CD14-positive monocyte (primary cell): ENCODE measurements around the gene APMAP. TPM values are rescaled to one million over a fixed set of nuclear protein-coding genes. Genes with fewer than 3 reads are reported as not detected.

ENCODE experiments used
- DNase-seq, 3 donors: peaks; one replicate each; pipeline ENCODE4 v3.0.0-alpha.2; 2011 to 2022
- H2AFZ ChIP-seq: 2 replicates; pipeline ENCODE4 v1.6.0; 2012; ENCODE audit warnings: mild to moderate bottlenecking, low read depth, low read length, inconsistent platforms; ENCODE audit not compliant: insufficient read depth, poor library complexity, severe bottlenecking
- H3K27ac ChIP-seq, 2 donors: 1 replicate in 1 of 2; 2 replicates in 1 of 2; pipeline ENCODE4 v1.5.1; 2012 to 2013; ENCODE audit warnings: low read length in 2 of 2, control low read depth in 1 of 2, inconsistent platforms in 1 of 2, low read depth in 1 of 2, mild to moderate bottlenecking in 1 of 2
- H3K27me3 ChIP-seq, 2 donors: one replicate each; pipeline versions ENCODE4 v1.6.0 to v1.6.1; 2011 to 2013; ENCODE audit warnings: low read length in 2 of 2; ENCODE audit not compliant: control insufficient read depth in 2 of 2, insufficient read depth in 2 of 2
- H3K36me3 ChIP-seq, 2 donors: replicated peaks in 1 of 2; 1 replicate in 1 of 2; 2 replicates in 1 of 2; pipeline versions ENCODE4 v1.5.1 to v1.6.1; 2012 to 2013; ENCODE audit warnings: low read length in 2 of 2, control low read depth in 1 of 2, inconsistent platforms in 1 of 2, mild to moderate bottlenecking in 1 of 2; ENCODE audit not compliant: insufficient read depth in 2 of 2, control insufficient read depth in 1 of 2
- H3K4me1 ChIP-seq, 2 donors: 1 replicate in 1 of 2; 2 replicates in 1 of 2; pipeline versions ENCODE4 v1.5.1 to v1.6.1; 2012 to 2013; ENCODE audit warnings: low read length in 2 of 2, control low read depth in 1 of 2, inconsistent platforms in 1 of 2, mild to moderate bottlenecking in 1 of 2, moderate library complexity in 1 of 2; ENCODE audit not compliant: insufficient read depth in 2 of 2, control insufficient read depth in 1 of 2
- H3K4me2 ChIP-seq: replicated peaks from 2 replicates; pipeline ENCODE3; 2012; ENCODE audit warnings: low read length, moderate library complexity, mild to moderate bottlenecking; ENCODE audit not compliant: poor library complexity, severe bottlenecking; ENCODE audit errors: extremely low read depth
- H3K4me3 ChIP-seq, 3 experiments: fragments of 200-600 bp in 1 of 3; sonication (generic) in 1 of 3; replicated peaks in 1 of 3; 1 replicate in 2 of 3; 2 replicates in 1 of 3; pipeline ENCODE4 v1.5.1; 2011 to 2013; ENCODE audit warnings: low read length in 3 of 3, mild to moderate bottlenecking in 3 of 3, control low read depth in 2 of 3, low read depth in 2 of 3, inconsistent platforms in 1 of 3, moderate library complexity in 1 of 3
- H3K79me2 ChIP-seq: 2 replicates; pipeline ENCODE4 v1.6.0; 2012; ENCODE audit warnings: mild to moderate bottlenecking, control low read depth, inconsistent platforms, low read length, moderate library complexity; ENCODE audit not compliant: insufficient read depth
- H3K9ac ChIP-seq: 2 replicates; pipeline ENCODE4 v1.6.0; 2017; ENCODE audit warnings: low read length, mild to moderate bottlenecking; ENCODE audit not compliant: insufficient read depth, poor library complexity, severe bottlenecking
- H3K9me3 ChIP-seq, 2 donors: replicated peaks in 1 of 2; 1 replicate in 1 of 2; 2 replicates in 1 of 2; pipeline versions ENCODE4 v1.5.1 to v1.6.1; 2012 to 2013; ENCODE audit warnings: low read length in 2 of 2, control low read depth in 1 of 2; ENCODE audit not compliant: control insufficient read depth in 1 of 2, insufficient read depth in 1 of 2
- H4K20me1 ChIP-seq: 2 replicates; pipeline ENCODE4 v1.6.0; 2012; ENCODE audit warnings: mild to moderate bottlenecking, low read length, control low read depth, moderate library complexity; ENCODE audit not compliant: insufficient read depth
- H3K27ac Mint-ChIP-seq, 7 donors: one replicate each; pipeline ENCODE4 v1.8.0; 2020; ENCODE audit warnings: mild to moderate bottlenecking in 7 of 7, mixed read lengths in 7 of 7, moderate library complexity in 6 of 7, inconsistent platforms in 2 of 7
- H3K27me3 Mint-ChIP-seq, 3 donors: one replicate each; pipeline ENCODE4 v1.8.0; 2021 to 2022; ENCODE audit warnings: low read depth in 3 of 3, mild to moderate bottlenecking in 3 of 3, mixed read lengths in 3 of 3, moderate library complexity in 3 of 3, inconsistent platforms in 1 of 3
- H3K36me3 Mint-ChIP-seq, 2 donors: one replicate each; pipeline ENCODE4 v1.8.0; 2020; ENCODE audit warnings: mixed read lengths in 2 of 2, inconsistent platforms in 1 of 2, mild to moderate bottlenecking in 1 of 2
- H3K4me1 Mint-ChIP-seq: one replicate; pipeline ENCODE4 v1.8.0; 2020; ENCODE audit warnings: mild to moderate bottlenecking, mixed read lengths
- H3K4me3 Mint-ChIP-seq, 2 donors: one replicate each; pipeline ENCODE4 v1.8.0; 2020; ENCODE audit warnings: mild to moderate bottlenecking in 2 of 2, mixed read lengths in 2 of 2, moderate library complexity in 1 of 2
- H3K9me3 Mint-ChIP-seq, 7 donors: one replicate each; pipeline ENCODE4 v1.8.0; 2020 to 2022; ENCODE audit warnings: mixed read lengths in 7 of 7, mild to moderate bottlenecking in 6 of 7, moderate library complexity in 6 of 7, inconsistent platforms in 2 of 7
- WGBS: methylation state at CpG from one replicate; pipeline ENCODE4 v1.1.5; 2013; ENCODE audit warnings: missing lambda C conversion rate; ENCODE audit not compliant: insufficient coverage; 5-methylcytosine and 5-hydroxymethylcytosine counted together
- intact Hi-C, 2 donors: fragments of 100-400 bp; cut with micrococcal nuclease; formaldehyde crosslinking; loops; one replicate each; pipeline versions ENCODE4 v1.15.0 to v1.15.1; 2023
- polyA plus RNA-seq, 3 donors: library from polyadenylated mRNA; depleted of rRNA in 1 of 3; unstranded in 2 of 3; stranded (reverse) in 1 of 3; fragments of 300-500 nt in 2 of 3; fragments of >200 nt in 1 of 3; fragmentation: Illumina TruSeq in 2 of 3; gene quantifications; 1 replicate in 2 of 3; 2 replicates in 1 of 3; pipeline ENCODE4 v1.2.3, GENCODE V29; 2012 to 2021
- TF ChIP-seq, protein P1 (sequence below): fragments of 200-600 bp; IDR thresholded peaks from one replicate; pipeline ENCODE4 v1.8.0; 2022; ENCODE audit warnings: antibody characterized with exemption, mild to moderate bottlenecking

APMAP gene
- polyA plus RNA-seq, 3 donors, result 26.9 to 74.0 (median 73.2) TPM

DNA sequence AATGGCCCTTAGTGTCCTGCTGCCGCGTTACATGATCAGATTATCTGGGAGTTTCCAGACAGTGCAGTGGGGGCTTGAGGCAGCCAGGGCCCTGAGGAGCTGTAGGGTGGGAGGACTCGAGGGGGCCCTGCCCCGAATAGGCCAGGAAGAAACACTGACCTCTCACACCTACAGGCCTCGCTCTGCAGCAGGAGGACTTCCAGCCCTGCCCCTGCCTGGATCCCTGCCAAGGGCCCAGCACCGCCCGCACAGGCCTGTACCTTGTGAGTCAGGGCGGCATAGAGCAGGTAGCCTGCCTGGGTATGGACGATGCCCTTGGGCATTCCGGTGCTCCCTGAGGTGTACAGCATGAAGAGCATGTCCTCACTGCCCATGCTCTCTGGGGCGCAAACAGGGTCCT lies 30.1 kb upstream of the APMAP start:
- Histone ChIP-seq H3K4me1 (no peaks in the 10 kb centered on the region), H3K27me3 (no peaks in the 10 kb centered on the region), H3K9ac (no peak overlapping the region), H3K4me2 (no peak overlapping the region), H3K36me3 (peaks cover 27 to 59% of the 10 kb centered on the region in 2 donors), H3K4me3 (no peak overlapping the region), H3K79me2 (no peaks in the 10 kb centered on the region), H4K20me1 (peaks cover 20% of the 10 kb centered on the region), H2AFZ (no peak overlapping the region), H3K9me3 (no peaks in the 10 kb centered on the region), H3K27ac (no peak overlapping the region)
- H3K4me1 Mint-ChIP-seq, result peaks cover 11% of the 10 kb centered on the region
- no peak overlapping the region for H3K4me3 Mint-ChIP-seq
- H3K27me3 Mint-ChIP-seq, result peaks cover 0 to 2% (median 0%) of the 10 kb centered on the region in 3 donors
- H3K27ac Mint-ChIP-seq, result no peak overlapping the region
- 94% methylated on average over 6 of the region's 11 CpGs for WGBS
- intact Hi-C loops, result no loop called here
- H3K9me3 Mint-ChIP-seq, result no peaks in the 10 kb centered on the region
- peaks cover 45 to 48% of the 10 kb centered on the region in 2 donors for H3K36me3 Mint-ChIP-seq
- DNase-seq, result no peak
- TF ChIP-seq, protein P1, sequence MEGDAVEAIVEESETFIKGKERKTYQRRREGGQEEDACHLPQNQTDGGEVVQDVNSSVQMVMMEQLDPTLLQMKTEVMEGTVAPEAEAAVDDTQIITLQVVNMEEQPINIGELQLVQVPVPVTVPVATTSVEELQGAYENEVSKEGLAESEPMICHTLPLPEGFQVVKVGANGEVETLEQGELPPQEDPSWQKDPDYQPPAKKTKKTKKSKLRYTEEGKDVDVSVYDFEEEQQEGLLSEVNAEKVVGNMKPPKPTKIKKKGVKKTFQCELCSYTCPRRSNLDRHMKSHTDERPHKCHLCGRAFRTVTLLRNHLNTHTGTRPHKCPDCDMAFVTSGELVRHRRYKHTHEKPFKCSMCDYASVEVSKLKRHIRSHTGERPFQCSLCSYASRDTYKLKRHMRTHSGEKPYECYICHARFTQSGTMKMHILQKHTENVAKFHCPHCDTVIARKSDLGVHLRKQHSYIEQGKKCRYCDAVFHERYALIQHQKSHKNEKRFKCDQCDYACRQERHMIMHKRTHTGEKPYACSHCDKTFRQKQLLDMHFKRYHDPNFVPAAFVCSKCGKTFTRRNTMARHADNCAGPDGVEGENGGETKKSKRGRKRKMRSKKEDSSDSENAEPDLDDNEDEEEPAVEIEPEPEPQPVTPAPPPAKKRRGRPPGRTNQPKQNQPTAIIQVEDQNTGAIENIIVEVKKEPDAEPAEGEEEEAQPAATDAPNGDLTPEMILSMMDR, result no peak

DNA sequence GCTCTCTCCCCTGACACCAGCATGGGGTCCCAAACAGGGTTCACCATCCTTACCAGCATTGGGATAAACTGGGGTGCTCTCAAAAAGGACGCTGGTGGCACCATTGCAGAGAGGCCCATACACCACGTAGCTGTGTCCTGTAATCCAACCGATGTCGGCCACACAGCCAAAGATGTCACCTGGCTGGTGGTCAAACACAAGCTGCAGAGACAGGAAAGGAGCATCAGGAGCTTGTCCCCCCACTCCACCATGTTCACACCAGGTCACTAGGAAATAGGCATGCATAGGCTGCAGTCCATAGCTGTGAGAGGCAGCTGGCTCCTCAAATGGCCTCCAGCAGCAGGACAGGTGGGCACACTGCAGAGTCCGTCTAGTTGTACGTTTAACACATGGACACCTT lies 28.8 kb upstream of the APMAP start:
- peaks cover 6% of the 10 kb centered on the region for H3K4me1 Mint-ChIP-seq
- peaks cover 47 to 54% of the 10 kb centered on the region in 2 donors for H3K36me3 Mint-ChIP-seq
- 100% methylated on average over 6 of the region's 6 CpGs for WGBS
- no peak overlapping the region for H3K4me3 Mint-ChIP-seq
- H3K9me3 Mint-ChIP-seq, result no peaks in the 10 kb centered on the region
- peak overlapping the region in 2 of 7 donors; percentile 37 to 53 for H3K27ac Mint-ChIP-seq
- Histone ChIP-seq H3K79me2 (no peaks in the 10 kb centered on the region), H3K4me3 (no peak overlapping the region), H3K27ac (no peak overlapping the region), H3K27me3 (no peaks in the 10 kb centered on the region), H3K9me3 (no peaks in the 10 kb centered on the region), H3K9ac (no peak overlapping the region), H2AFZ (no peak overlapping the region), H4K20me1 (peaks cover 20% of the 10 kb centered on the region), H3K4me1 (no peaks in the 10 kb centered on the region), H3K36me3 (peaks cover 33 to 71% of the 10 kb centered on the region in 2 donors), H3K4me2 (no peak overlapping the region)
- DNase-seq, result no peak
- TF ChIP-seq, protein P1, result no peak
- H3K27me3 Mint-ChIP-seq, result peaks cover 0 to 2% (median 0%) of the 10 kb centered on the region in 3 donors
- intact Hi-C loops, result no loop called here
